Endothelial cell of umbilical vein (primary cell): ENCODE data around the gene PTOV1. TPM values are rescaled to one million over a fixed set of nuclear protein-coding genes. Genes with fewer than 3 reads are reported as not detected.

Experiments
- BruUV-seq: library from RNA; stranded (reverse); fragments of 400-500 nt; replicated peaks from 2 replicates; lab custom pipeline; 2021; lab: Mats Ljungman, UMichigan
- CTCF ChIA-PET: fragments of 300-600, 350-600 bp; sonication (Branson Sonifier 250); formaldehyde crosslinking; loops from one replicate; lab custom pipeline; 2021; ENCODE audit warnings: antibody characterized with exemption, inconsistent platforms; lab: Charles Lee
- POLR2A ChIA-PET: fragments of 300-600, 350-600 bp; sonication (Branson Sonifier 250); formaldehyde crosslinking; loops from one replicate; lab custom pipeline; 2021; ENCODE audit warnings: antibody characterized with exemption, inconsistent platforms; lab: Charles Lee
- DNase-seq: peaks from one replicate; pipeline ENCODE4 v3.0.0-alpha.2; 2011; ENCODE audit warnings: low read depth, low spot score
- FAIRE-seq: peaks from 2 replicates; lab custom pipeline; 2011; peaks lifted over from hg19 to GRCh38; lab: Jason Lieb, UNC
- H2AFZ ChIP-seq: 2 replicates; pipeline ENCODE4 v1.6.0; 2012; ENCODE audit warnings: low read depth, low read length, control low read depth, inconsistent platforms
- H3K27ac ChIP-seq: 2 replicates; pipeline ENCODE4 v1.5.1; 2011; ENCODE audit warnings: low read depth, mild to moderate bottlenecking, control low read depth, low read length, moderate library complexity; ENCODE audit not compliant: insufficient read depth
- H3K27me3 ChIP-seq, 2 experiments: 2 replicates each; pipeline versions ENCODE4 v1.6.0 to v1.6.1; 2011; ENCODE audit warnings: low read length in 2 of 2, mixed read lengths in 1 of 2; ENCODE audit not compliant: control insufficient read depth in 2 of 2, insufficient read depth in 2 of 2
- H3K36me3 ChIP-seq, 2 experiments: 2 replicates in 1 of 2; 3 replicates in 1 of 2; pipeline ENCODE4 v1.5.1; 2011; ENCODE audit warnings: low read length in 2 of 2, mild to moderate bottlenecking in 1 of 2, moderate library complexity in 1 of 2; ENCODE audit not compliant: control insufficient read depth in 2 of 2, insufficient read depth in 2 of 2; ENCODE audit errors: extremely low read depth in 1 of 2
- H3K4me1 ChIP-seq: 3 replicates; pipeline ENCODE4 v1.5.1; 2011; ENCODE audit warnings: mild to moderate bottlenecking, low read length; ENCODE audit not compliant: control insufficient read depth, insufficient read depth; ENCODE audit errors: extremely low read depth
- H3K4me2 ChIP-seq: 2 replicates; pipeline ENCODE4 v1.6.1; 2011; ENCODE audit warnings: low read length, control low read depth, mixed read lengths; ENCODE audit not compliant: insufficient read depth
- H3K4me3 ChIP-seq, 3 experiments: fragments of 200-600 bp in 1 of 3; sonication (generic), shearing (Covaris generic) in 1 of 3; replicated peaks in 1 of 3; 2 replicates each; pipeline ENCODE4 v1.5.1; 2011 to 2016; ENCODE audit warnings: control low read depth in 3 of 3, low read length in 3 of 3, mild to moderate bottlenecking in 2 of 3, inconsistent platforms in 1 of 3, low read depth in 1 of 3, moderate library complexity in 1 of 3; ENCODE audit not compliant: insufficient read depth in 1 of 3
- H3K79me2 ChIP-seq: 2 replicates; pipeline ENCODE4 v1.6.0; 2012; ENCODE audit warnings: low read length, inconsistent platforms; ENCODE audit not compliant: control insufficient read depth, insufficient read depth
- H3K9ac ChIP-seq: replicated peaks from 2 replicates; pipeline ENCODE3; 2011; ENCODE audit warnings: low read length, control low read depth; ENCODE audit not compliant: insufficient read depth; ENCODE audit errors: extremely low read depth
- H3K9me1 ChIP-seq: replicated peaks from 3 replicates; pipeline ENCODE4 v1.6.0; 2011; ENCODE audit warnings: mild to moderate bottlenecking, low read length; ENCODE audit not compliant: control insufficient read depth, insufficient read depth; ENCODE audit errors: extremely low read depth
- H3K9me3 ChIP-seq: replicated peaks from 2 replicates; pipeline ENCODE4 v1.5.1; 2012; ENCODE audit warnings: low read length, inconsistent platforms; ENCODE audit not compliant: control insufficient read depth, insufficient read depth
- H4K20me1 ChIP-seq: replicated peaks from 2 replicates; pipeline ENCODE3; 2011; ENCODE audit warnings: mild to moderate bottlenecking, low read length; ENCODE audit not compliant: control insufficient read depth, insufficient read depth; ENCODE audit errors: extremely low read depth
- CTCF ChIP-seq, 2 donors: IDR thresholded peaks; 1 replicate in 1 of 2; 2 replicates in 1 of 2; pipeline ENCODE4 v1.5.1; 2011; ENCODE audit warnings: low read length in 2 of 2, mild to moderate bottlenecking in 2 of 2, moderate library complexity in 2 of 2, control low read depth in 1 of 2, inconsistent platforms in 1 of 2, low read depth in 1 of 2; ENCODE audit not compliant: insufficient read depth in 1 of 2; ENCODE audit errors: extremely low read depth in 1 of 2
- EZH2 ChIP-seq: IDR thresholded peaks from 2 replicates; pipeline ENCODE4 v1.6.1; 2012; ENCODE audit warnings: borderline replicate concordance, low read depth, mild to moderate bottlenecking, moderate library complexity, low read length, inconsistent platforms; ENCODE audit not compliant: severe bottlenecking
- FOS ChIP-seq: IDR thresholded peaks from 2 replicates; pipeline ENCODE4 v1.6.1; 2011; ENCODE audit warnings: mild to moderate bottlenecking, low read length, moderate library complexity, borderline replicate concordance; ENCODE audit not compliant: insufficient read depth
- GATA2 ChIP-seq: IDR thresholded peaks from 2 replicates; pipeline ENCODE4 v1.7.0; 2011; ENCODE audit warnings: low read depth, mild to moderate bottlenecking, moderate library complexity, mixed read lengths, low read length; ENCODE audit not compliant: insufficient read length, insufficient read depth
- JUN ChIP-seq: IDR thresholded peaks from 2 replicates; pipeline ENCODE4 v1.6.1; 2011; ENCODE audit warnings: borderline replicate concordance, low read depth; ENCODE audit not compliant: insufficient read length, insufficient read depth
- MAX ChIP-seq: IDR thresholded peaks from 2 replicates; pipeline ENCODE4 v1.6.1; 2011; ENCODE audit not compliant: insufficient read depth, insufficient read length
- MYC ChIP-seq: IDR thresholded peaks from one replicate; pipeline ENCODE4 v1.6.1; 2011; ENCODE audit warnings: mild to moderate bottlenecking, low read depth, low read length
- POLR2A ChIP-seq: IDR thresholded peaks from 2 replicates; pipeline ENCODE4 v1.6.1; 2012; ENCODE audit warnings: low read depth, mild to moderate bottlenecking, control low read depth, low read length
- POLR2AphosphoS5 ChIP-seq: IDR thresholded peaks from 2 replicates; pipeline ENCODE4 v1.6.1; 2012; ENCODE audit warnings: low read depth, mild to moderate bottlenecking, control low read depth, low read length, moderate library complexity; ENCODE audit not compliant: insufficient read depth
- dilution Hi-C: fragments of 300-500 bp; cut with MboI; formaldehyde crosslinking; loops from one replicate; pipeline ENCODE4 v1.15.0; 2019; ENCODE audit warnings: low sequenced_read_pairs; ENCODE audit not compliant: extremely low pct_ligation_motif_present
- intact Hi-C: fragments of 100-400 bp; cut with micrococcal nuclease; formaldehyde crosslinking; loops from one replicate; pipeline ENCODE4 v1.10.0; 2022
- polyA plus RNA-seq, 4 experiments: library from polyadenylated mRNA; depleted of rRNA in 3 of 4; stranded (reverse) in 3 of 4; unstranded in 1 of 4; fragments of >200 nt; gene quantifications; 2 replicates each; pipeline versions ENCODE4 v1.2.1 to v1.2.3, GENCODE V29; 2011 to 2012; ENCODE audit warnings: missing spikeins in 1 of 4
- total RNA-seq: library from RNA; stranded (reverse); gene quantifications from 2 replicates; pipeline ENCODE4 v1.2.3, GENCODE V29; 2021

PTOV1 gene
- total and polyA plus RNA-seq, 2 donors (not counting 3 experiments of a cell fraction or from before 2014, with no cell fraction given): 116 to 184 TPM

- no peaks in the 10 kb centered on the region for H3K9me1 ChIP-seq
- TF ChIP-seq POLR2A (no peak), FOS (no peak), MYC (no peak), JUN (no peak), POLR2AphosphoS5 (no peak), CTCF (IDR thresholded peaks at IDR 0.05; ENCODE audit: extremely low read depth in 1 of 2, insufficient read depth in 1 of 2, low read depth in 1 of 2, low read length in 2 of 2) (no peak), GATA2 (no peak), MAX (no peak), EZH2 (no peak)
- intact Hi-C loops (loop anchor here (2.0 kb wide), 1 partner anchor 64 kb away; the partner anchor contains the start of genes AKT1S1 and TBC1D17), dilution Hi-C loops (no loop called here)
- H3K79me2 ChIP-seq: no peaks in the 10 kb centered on the region
- peak overlapping the region; percentile 57 to 88 (median 59) for H3K4me3 ChIP-seq
- POLR2A ChIA-PET: no interaction called here
- no peaks in the 10 kb centered on the region for H3K27me3 ChIP-seq
- peak; percentile 15 for FAIRE-seq
- H2AFZ ChIP-seq: peak overlapping the region; percentile 73
- no peaks in the 10 kb centered on the region for H3K36me3 ChIP-seq
- no peaks in the 10 kb centered on the region for H4K20me1 ChIP-seq
- peak overlapping the region; percentile 80 for H3K4me2 ChIP-seq
- DNase-seq: no peak
- TSS peak; percentile 35 for BruUV-seq
- peak overlapping the region; percentile 95 for H3K9ac ChIP-seq
- CTCF ChIA-PET: interaction anchor here (0.8 to 2.0 kb wide), 4 partner anchors 38 to 136 kb away, joined by 3 to 15 read pairs (median 4); partner anchors contain the start of genes PRMT1 and PTOV1
- no peaks in the 10 kb centered on the region for H3K9me3 ChIP-seq
- H3K27ac ChIP-seq: peak overlapping the region; percentile 93
- peaks cover 23% of the 10 kb centered on the region for H3K4me1 ChIP-seq
Observed at GRCh38 chr19:49812452-49812996, 38.4 kb upstream of the PTOV1 start.
